Smooth muscle cell (in vitro differentiated cells): ENCODE data around the gene CARS1. TPM values are rescaled to one million over a fixed set of nuclear protein-coding genes. Genes with fewer than 3 reads are reported as not detected.
A peak's percentile ranks its signal among the peaks of the same experiment; 100 is the strongest.

Experiments used
- DNase-seq: peaks from one replicate; lab custom pipeline; 2025; ENCODE audit not compliant: unreplicated experiment; lab: John Stamatoyannopoulos, UW
- H2AFZ ChIP-seq: fragments of 200-600 bp; sonication (generic); 2 replicates; pipeline ENCODE4 v1.6.0; 2016; ENCODE audit warnings: antibody characterized with exemption, low read depth, mild to moderate bottlenecking
- H3F3A ChIP-seq: fragments of 200-600 bp; sonication (generic); 2 replicates; pipeline ENCODE4 v1.6.0; 2017; ENCODE audit warnings: antibody characterized with exemption, low read depth
- H3K27ac ChIP-seq: fragments of 200-600 bp; sonication (generic); 2 replicates; pipeline ENCODE4 v1.5.1; 2016; ENCODE audit warnings: low read depth, mild to moderate bottlenecking
- H3K27me3 ChIP-seq: fragments of 200-600 bp; sonication (generic); 2 replicates; pipeline ENCODE4 v1.6.1; 2016; ENCODE audit warnings: low read depth, mild to moderate bottlenecking
- H3K36me3 ChIP-seq: fragments of 200-600 bp; sonication (generic); 2 replicates; pipeline ENCODE4 v1.5.1; 2016; ENCODE audit warnings: low read depth
- H3K4me1 ChIP-seq: fragments of 200-600 bp; sonication (generic); 2 replicates; pipeline ENCODE4 v1.5.1; 2016; ENCODE audit warnings: low read depth
- H3K4me2 ChIP-seq: fragments of 200-600 bp; sonication (generic); 2 replicates; pipeline ENCODE4 v1.6.0; 2016; ENCODE audit warnings: mild to moderate bottlenecking
- H3K4me3 ChIP-seq: fragments of 200-600 bp; sonication (generic); 2 replicates; pipeline ENCODE4 v1.5.1; 2016; ENCODE audit warnings: mild to moderate bottlenecking
- H3K79me2 ChIP-seq: fragments of 200-600 bp; sonication (generic); 2 replicates; pipeline ENCODE4 v1.6.0; 2016; ENCODE audit warnings: low read depth, mild to moderate bottlenecking
- H3K9ac ChIP-seq: fragments of 200-600 bp; sonication (generic); 2 replicates; pipeline ENCODE4 v1.6.0; 2016; ENCODE audit warnings: low read depth
- H3K9me3 ChIP-seq: fragments of 200-600 bp; sonication (generic); replicated peaks from 2 replicates; pipeline ENCODE4 v1.5.1; 2016; ENCODE audit warnings: low read depth
- H4K20me1 ChIP-seq: fragments of 200-600 bp; sonication (generic); 2 replicates; pipeline ENCODE4 v1.6.0; 2016; ENCODE audit warnings: low read depth
- WGBS: methylation state at CpG from one replicate; pipeline ENCODE4 v1.1.7; 2016; ENCODE audit warnings: low lambda C conversion rate; 5-methylcytosine and 5-hydroxymethylcytosine counted together
- polyA plus RNA-seq: library from polyadenylated mRNA; unstranded; fragments of >200 nt; fragmentation: Nextera tagmentation; extraction: Ambion mirVana; gene quantifications from 2 replicates; pipeline ENCODE4 v1.2.1, GENCODE V29; 2016
- total RNA-seq: library from RNA; depleted of rRNA; stranded (reverse); fragments of >200 nt; gene quantifications from 2 replicates; pipeline ENCODE4 v1.2.3, GENCODE V29; 2014
- TF ChIP-seq, protein P1 (sequence below): fragments of 200-600 bp; sonication (generic); IDR thresholded peaks from 2 replicates; pipeline ENCODE4 v1.5.1; 2017; ENCODE audit warnings: borderline replicate concordance, mild to moderate bottlenecking, antibody characterized with exemption; ENCODE audit not compliant: insufficient read depth, poor library complexity, severe bottlenecking

Gene CARS1
- total and polyA plus RNA-seq, 2 experiments from 2014 or later: 51.7 to 61.6 TPM

- TF ChIP-seq, protein P1, sequence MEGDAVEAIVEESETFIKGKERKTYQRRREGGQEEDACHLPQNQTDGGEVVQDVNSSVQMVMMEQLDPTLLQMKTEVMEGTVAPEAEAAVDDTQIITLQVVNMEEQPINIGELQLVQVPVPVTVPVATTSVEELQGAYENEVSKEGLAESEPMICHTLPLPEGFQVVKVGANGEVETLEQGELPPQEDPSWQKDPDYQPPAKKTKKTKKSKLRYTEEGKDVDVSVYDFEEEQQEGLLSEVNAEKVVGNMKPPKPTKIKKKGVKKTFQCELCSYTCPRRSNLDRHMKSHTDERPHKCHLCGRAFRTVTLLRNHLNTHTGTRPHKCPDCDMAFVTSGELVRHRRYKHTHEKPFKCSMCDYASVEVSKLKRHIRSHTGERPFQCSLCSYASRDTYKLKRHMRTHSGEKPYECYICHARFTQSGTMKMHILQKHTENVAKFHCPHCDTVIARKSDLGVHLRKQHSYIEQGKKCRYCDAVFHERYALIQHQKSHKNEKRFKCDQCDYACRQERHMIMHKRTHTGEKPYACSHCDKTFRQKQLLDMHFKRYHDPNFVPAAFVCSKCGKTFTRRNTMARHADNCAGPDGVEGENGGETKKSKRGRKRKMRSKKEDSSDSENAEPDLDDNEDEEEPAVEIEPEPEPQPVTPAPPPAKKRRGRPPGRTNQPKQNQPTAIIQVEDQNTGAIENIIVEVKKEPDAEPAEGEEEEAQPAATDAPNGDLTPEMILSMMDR: no peak
- Histone ChIP-seq H3K36me3 (no peaks in the 10 kb centered on the region), H3K9me3 (no peaks in the 10 kb centered on the region), H3K4me1 (no peaks in the 10 kb centered on the region), H2AFZ (no peak overlapping the region), H3K27me3 (no peaks in the 10 kb centered on the region), H3K79me2 (no peaks in the 10 kb centered on the region), H3F3A (no peaks in the 10 kb centered on the region), H3K4me3 (no peak overlapping the region), H4K20me1 (peaks cover 18% of the 10 kb centered on the region), H3K9ac (no peak overlapping the region), H3K27ac (no peak overlapping the region), H3K4me2 (no peak overlapping the region)
- DNase-seq: no peak
- 97% methylated on average over 13 of the region's 13 CpGs for WGBS
These were observed 47.2 kb downstream of the CARS1 start for GRCh38 chr11:3010004-3010403.

GRCh38 chr11:3009481-3009880 is 47.7 kb downstream of the CARS1 start:
- Histone ChIP-seq H3K4me2 (no peak overlapping the region), H4K20me1 (peaks cover 13% of the 10 kb centered on the region), H3K36me3 (no peaks in the 10 kb centered on the region), H3K9me3 (no peaks in the 10 kb centered on the region), H3K27me3 (no peaks in the 10 kb centered on the region), H2AFZ (no peak overlapping the region), H3K4me1 (no peaks in the 10 kb centered on the region), H3K9ac (no peak overlapping the region), H3F3A (no peaks in the 10 kb centered on the region), H3K4me3 (no peak overlapping the region), H3K27ac (no peak overlapping the region), H3K79me2 (no peaks in the 10 kb centered on the region)
- 78% methylated on average over 5 of the region's 5 CpGs for WGBS
- DNase-seq: no peak
- TF ChIP-seq, protein P1: no peak

DNA sequence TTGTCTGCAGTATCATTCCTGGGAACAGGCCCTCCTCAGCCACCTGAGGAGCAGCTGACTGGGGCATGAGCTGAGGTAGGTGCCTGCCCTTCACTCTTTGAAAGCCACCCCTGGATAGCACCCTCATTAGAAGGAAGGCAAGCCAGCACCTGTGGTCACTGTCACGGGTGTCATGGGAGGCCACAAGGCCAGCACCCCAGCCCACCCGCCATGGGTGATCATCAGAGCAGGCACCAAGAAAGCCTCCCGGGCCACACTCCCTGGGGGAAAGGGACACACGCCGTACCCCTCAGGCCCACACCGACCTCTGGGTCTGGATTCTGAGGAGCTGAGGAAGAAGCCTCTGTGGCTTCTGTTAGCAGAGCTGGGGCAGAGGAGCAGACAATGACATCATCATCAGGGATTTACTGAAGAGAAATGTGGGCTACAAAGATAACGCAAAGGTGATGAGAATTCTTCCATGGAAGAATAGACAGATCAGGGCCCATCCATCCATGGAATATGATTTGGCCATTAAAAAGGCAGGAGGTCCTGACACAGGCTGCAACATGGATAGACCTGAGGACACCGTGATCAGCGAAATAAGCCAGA is 48.4 kb downstream of the CARS1 start:
- H3K9me3 ChIP-seq: no peaks in the 10 kb centered on the region
- H3K4me2 ChIP-seq: no peak overlapping the region
- no peak overlapping the region for H3K9ac ChIP-seq
- no peaks in the 10 kb centered on the region for H3K79me2 ChIP-seq
- H3K4me1 ChIP-seq: no peaks in the 10 kb centered on the region
- TF ChIP-seq, protein P1: no peak
- no peak for DNase-seq
- WGBS: 87% methylated on average over 9 of the region's 9 CpGs
- no peak overlapping the region for H3K4me3 ChIP-seq
- no peaks in the 10 kb centered on the region for H3K27me3 ChIP-seq
- peak overlapping the region; percentile 2 for H3K27ac ChIP-seq
- peaks cover 9% of the 10 kb centered on the region for H4K20me1 ChIP-seq
- H2AFZ ChIP-seq: no peak overlapping the region
- H3K36me3 ChIP-seq: no peaks in the 10 kb centered on the region
- no peaks in the 10 kb centered on the region for H3F3A ChIP-seq

DNA sequence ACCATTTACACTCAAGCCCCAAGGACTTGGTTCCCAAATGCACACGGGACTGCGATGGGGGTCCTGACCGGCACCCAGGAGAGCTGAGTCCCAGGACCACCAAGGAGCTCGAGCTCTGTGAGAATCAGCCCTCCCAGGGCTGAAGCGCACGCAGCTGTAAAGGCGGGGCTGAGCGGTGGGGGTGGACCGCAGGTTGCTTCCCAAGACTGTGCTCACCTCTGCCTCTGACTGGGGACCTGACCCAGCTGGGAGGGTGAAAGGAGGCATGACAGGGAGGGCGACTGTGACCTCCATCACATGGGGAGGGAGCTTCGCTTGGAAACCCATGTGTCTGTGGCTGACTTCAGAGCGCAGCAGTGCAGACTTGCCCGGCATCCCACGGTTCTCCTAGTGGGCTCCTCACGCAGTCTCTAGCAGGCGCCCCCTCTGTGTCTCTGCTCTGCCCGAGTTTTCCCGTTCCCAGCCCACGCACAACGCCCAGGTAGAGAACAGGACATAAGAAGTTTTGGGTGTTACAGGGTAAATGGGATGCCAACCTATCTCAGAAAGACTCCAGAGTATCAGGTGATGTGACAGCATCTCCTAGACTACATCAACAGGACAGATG is 49.7 kb downstream of the CARS1 start:
- no peaks in the 10 kb centered on the region for H4K20me1 ChIP-seq
- H3F3A ChIP-seq: no peaks in the 10 kb centered on the region
- no peak overlapping the region for H3K4me3 ChIP-seq
- no peaks in the 10 kb centered on the region for H3K4me1 ChIP-seq
- no peaks in the 10 kb centered on the region for H3K9me3 ChIP-seq
- H3K27ac ChIP-seq: no peak overlapping the region
- TF ChIP-seq, protein P1: no peak
- H3K9ac ChIP-seq: no peak overlapping the region
- H2AFZ ChIP-seq: no peak overlapping the region
- 95% methylated on average over 20 of the region's 20 CpGs for WGBS
- H3K27me3 ChIP-seq: no peaks in the 10 kb centered on the region
- no peak overlapping the region for H3K4me2 ChIP-seq
- no peaks in the 10 kb centered on the region for H3K79me2 ChIP-seq
- no peaks in the 10 kb centered on the region for H3K36me3 ChIP-seq
- DNase-seq: no peak
